Activated T-cell treated with anti-CD3 and anti-CD28 coated beads for 1 hour (primary cell): ENCODE results near the gene PDE1A.
"Not testable (repeated sequence)": the region's sequence is repeated elsewhere in the genome, so short reads cannot be mapped to it uniquely, and the experiment has no call there.

Experiments
- DNase-seq: peaks from one replicate; pipeline ENCODE4 v3.0.0-alpha.2; 2020; ENCODE audit warnings: low read depth

PDE1A gene

DNA sequence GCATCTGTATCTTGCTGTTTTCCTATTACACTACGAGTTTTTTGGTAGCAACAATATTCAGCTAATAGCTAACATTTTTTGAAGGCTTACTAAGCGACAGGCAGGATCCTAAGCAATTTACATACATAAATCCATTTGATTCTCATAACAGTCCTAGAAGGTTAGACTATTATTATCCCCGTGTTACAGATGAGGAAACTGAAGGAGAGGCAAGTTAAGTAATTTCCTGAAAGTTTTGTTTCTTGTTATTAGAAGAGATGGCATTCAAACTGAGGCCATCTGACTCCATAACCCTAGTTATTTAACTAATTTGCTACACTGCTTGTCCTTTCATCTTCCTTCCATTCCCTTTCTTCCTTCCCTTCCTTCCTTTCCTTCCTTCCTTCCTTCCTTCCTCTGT lies 68.2 kb downstream of the PDE1A start:
- DNase-seq = no peak

DNA sequence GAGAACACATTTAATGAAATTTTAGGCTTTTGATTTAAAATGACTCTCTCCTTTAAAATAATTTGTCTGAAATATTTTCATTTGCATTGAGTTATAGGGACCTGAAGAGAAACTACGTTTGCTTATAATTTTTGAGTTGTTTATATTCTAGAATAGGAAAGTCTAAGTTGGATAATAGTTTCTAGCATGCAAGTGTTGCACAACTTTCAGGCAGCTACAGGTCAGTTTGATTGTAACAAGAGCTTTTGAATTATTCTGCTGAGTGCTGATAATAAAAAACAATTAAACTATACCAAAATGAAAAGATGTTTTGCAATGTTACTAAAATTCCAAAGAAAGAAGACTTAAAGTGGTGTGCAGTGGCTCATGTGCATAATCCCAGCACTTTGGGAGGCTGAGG lies 71.0 kb downstream of the PDE1A start:
- DNase-seq = no peak

- no peak for DNase-seq
These were observed 75.4 kb downstream of the PDE1A start for GRCh38 chr2:182351427-182351826.

- DNase-seq = no peak
These were observed 77.6 kb downstream of the PDE1A start for GRCh38 chr2:182349268-182349667.

- no peak for DNase-seq
These were observed 81.5 kb downstream of the PDE1A start for GRCh38 chr2:182345384-182345783.

- DNase-seq = no peak
These were observed 96.2 kb downstream of the PDE1A start for GRCh38 chr2:182330451-182331305.

GRCh38 chr2:182324665-182325064 lies 102.2 kb downstream of the PDE1A start:
- DNase-seq = no peak

- no peak for DNase-seq
These were observed 105.7 kb downstream of the PDE1A start for GRCh38 chr2:182321096-182321495.

DNA sequence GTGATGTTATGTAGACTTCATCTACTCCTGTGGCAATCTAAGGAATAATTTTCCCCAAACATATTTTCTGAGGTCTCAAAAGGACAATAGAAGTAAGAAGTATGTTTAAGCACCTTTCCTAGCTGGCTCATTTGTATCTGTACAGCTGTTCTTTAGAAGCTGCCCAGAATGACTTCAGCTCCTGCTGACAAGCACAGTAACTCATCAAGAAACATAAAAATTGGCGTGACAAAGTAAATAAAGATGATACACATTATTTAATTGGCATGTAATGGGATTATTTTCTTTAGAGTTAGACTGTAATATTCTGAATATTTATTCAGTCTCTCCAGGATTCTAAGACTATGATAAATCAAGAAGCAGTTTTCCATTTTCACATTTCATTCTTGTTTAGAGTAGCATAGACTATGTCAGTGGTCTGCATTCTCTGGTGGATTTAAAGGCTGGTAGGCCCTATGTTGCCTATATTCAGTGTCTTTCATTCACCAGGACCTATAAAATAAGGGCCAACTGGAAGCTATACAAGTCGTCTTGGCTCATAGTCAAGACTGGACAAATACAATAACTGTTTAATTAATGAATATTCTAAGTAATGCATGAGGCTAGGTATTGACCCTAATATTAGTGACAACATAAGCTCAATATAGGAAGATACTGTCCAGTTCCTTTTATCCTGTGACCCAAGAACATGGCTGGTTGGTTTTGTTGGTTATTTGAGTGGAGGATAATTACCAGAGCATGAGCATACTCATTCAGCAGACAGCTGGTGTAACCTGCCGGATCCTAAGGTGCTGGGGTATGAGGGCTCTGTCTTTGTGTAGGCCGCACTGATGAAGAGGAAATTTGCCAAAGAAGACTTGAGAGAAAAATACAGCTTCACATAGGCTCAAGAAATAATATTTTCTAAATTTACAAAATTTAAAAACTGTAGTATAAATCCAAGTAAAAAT lies 107.0 kb downstream of the PDE1A start:
- DNase-seq = no peak

DNA sequence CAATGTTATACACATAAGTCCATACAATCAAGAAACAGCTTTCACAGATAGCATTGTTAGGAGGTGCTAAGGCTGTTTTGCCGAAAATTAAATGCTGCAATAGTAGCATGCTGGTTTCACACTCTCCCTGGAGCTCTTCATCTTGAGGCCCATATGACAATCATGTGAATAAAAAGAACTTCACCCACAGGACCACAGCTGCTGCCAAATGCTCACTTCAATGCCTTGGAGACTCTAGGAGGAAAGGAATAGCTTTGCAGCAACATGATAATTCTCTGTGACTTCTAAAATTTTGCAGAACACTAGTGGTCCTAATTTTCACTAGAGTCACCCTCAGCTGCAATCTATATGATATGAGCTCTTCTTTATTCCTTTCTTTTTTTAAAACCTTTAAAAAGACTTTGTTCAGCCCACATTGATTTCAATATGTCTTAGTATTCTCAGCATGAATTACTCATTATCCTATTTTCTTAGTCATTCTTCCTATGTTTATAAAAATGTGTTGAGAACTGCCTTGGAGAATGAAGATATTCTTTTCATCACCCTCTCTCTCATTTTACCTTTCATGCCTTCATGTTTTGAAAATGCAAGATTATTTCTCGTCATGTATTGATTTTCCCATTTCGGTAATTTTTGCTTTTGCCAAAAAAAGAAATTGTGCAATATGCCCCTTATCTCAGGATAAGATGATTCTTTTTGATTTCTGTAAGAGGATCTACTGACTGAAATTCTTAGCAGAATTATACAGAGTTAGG lies 108.2 kb downstream of the PDE1A start:
- no peak for DNase-seq

DNA sequence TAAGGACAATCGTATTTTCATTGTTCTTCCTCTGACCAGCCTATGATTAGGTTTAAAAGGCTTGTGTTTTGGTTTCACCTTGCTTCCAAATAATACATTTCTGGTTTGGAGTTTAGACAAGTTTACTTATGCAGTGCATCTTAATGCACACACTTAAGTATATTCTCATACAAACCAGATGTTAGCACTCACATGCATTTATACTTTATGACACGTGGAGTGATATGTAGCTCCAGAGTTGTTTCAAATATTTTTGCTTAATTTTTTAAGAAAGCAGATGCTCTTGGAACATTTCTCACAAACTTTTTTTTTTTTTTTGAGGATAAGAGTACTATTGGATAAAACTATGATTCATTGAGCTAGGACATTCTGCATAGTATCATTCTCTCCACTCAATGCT lies 109.9 kb downstream of the PDE1A start:
- DNase-seq = no peak

- DNase-seq = no peak
These were observed 123.9 kb downstream of the PDE1A start for GRCh38 chr2:182302972-182303371.

DNA sequence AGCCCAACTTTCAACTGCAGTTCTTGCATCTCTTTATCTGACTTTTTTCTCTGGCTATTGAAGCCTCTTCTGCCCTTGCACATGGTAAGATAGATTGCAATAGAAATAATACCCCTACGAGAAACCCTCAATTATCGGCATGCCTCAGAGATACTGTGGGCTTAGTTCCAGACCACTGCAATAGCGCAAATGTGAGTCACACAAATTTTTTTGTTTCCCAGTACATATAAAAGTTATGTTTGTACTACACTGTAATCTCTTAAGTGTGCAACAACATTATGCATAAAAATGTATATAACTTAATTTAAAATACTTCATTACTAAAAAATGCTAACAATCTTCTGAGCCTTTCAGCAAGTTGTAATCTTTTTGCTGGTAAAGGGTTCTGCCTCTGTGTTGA lies 124.7 kb downstream of the PDE1A start:
- DNase-seq = no peak

DNA sequence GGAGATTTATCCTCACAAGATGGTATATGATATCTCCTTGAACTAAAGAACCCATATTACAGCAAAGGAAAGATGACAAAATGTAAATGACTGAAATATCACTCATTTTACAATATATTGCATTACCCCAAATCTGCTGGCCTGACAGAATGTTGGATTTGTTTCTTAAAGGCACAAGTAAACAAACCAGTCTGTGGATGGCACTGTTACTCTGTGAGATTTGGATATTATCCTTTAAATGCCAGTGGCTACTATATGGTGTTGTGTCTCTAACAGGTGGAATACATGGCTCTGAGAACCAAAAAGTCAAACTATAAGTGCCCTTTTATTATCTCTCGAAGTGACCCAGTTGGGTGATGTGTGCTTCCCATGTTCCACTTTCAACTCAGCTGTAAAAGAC lies 125.7 kb downstream of the PDE1A start:
- no peak for DNase-seq

DNA sequence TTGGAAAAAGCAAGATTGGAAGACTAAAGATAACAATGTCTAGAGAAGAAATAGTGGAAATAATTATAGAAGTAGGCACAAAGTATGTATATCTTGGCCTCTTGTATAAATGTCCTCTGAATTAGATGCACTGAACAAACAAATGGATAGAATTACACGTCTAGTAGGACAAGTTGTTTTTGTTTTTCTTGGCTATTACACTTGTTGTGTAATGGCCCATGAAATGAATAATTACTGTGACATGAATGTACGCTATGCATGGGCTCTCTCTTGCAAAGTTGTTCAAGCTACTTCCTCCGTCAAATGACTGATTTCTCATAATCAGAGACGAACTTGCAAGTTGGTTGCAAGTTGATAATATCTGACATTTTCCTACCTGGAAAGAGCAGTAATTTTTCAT lies 126.2 kb downstream of the PDE1A start:
- no peak for DNase-seq

DNA sequence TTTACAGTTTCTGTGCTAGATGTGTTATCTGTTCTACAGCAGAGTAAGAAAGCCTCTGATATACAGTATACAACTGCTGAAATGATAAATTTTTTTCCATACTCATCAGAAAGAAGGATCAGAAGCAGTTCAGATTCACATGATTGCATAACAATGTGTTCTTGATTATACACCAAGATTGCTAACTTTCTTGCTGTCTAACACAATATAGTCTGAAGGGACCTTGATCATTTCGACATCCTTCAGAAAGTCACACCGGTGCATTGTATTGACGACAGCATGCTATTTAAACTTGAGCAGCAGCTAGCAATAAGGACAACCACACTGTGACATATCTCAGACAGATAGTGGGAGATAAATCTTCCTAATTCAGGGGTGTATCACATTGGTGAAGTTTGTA lies 127.2 kb downstream of the PDE1A start:
- DNase-seq = no peak

- DNase-seq = no peak
These were observed 128.4 kb downstream of the PDE1A start for GRCh38 chr2:182298456-182298855.

- DNase-seq = no peak
These were observed 135.5 kb downstream of the PDE1A start for GRCh38 chr2:182291296-182291695.

- no peak for DNase-seq
These were observed 143.3 kb downstream of the PDE1A start for GRCh38 chr2:182283512-182283911.

DNA sequence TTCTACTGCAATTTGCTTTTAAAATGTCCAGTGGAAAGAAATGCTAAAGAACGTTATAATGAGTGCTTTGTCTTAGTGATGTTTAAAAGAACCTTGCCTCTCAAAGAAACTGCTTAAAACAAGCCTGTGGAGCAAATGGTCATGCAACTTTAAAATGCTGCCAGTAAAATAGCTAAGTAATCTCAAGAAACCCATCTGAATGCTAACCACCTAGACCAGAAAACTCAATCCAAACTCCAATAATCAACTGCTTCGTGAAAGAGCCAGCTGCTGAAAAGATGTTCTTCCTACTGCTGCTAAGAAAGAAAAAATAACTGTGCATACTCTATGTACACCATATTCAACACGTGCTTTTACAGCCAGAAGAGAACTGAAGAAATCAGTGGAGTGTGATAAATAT lies 145.6 kb downstream of the PDE1A start:
- no peak for DNase-seq

- DNase-seq = no peak
These were observed 146.7 kb downstream of the PDE1A start for GRCh38 chr2:182280118-182280517.

DNA sequence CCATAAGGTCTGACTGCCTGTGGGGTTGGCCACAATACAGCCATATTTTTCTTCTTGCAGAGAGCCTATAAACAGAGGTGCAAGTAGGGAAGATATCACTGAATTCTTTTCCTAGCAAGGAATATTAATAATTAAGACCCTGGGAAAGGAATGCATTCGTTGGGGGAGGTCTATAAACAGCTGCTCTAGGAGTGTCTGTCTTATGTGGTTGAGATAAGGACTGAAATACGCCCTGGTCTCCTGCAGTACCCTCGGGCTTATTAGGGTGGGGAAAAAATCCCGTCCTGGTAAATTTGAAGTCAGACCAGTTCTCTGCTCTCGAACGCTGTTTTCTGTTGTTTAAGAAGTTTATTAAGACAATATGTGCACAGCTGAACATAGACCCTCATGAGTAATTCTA lies 150.2 kb downstream of the PDE1A start:
- DNase-seq = not testable (repeated sequence)
